DND-41 (cell line): ENCODE data around the gene SYNJ2BP.

Source experiments
- EZH2 ChIP-seq: IDR thresholded peaks from 3 replicates; pipeline ENCODE4 v1.6.1; 2012; ENCODE audit warnings: borderline replicate concordance, low read depth, mild to moderate bottlenecking, moderate library complexity, low read length, inconsistent platforms; ENCODE audit not compliant: severe bottlenecking
- TF ChIP-seq, protein P1 (sequence below): IDR thresholded peaks from 2 replicates; pipeline ENCODE4 v1.5.1; 2012; ENCODE audit warnings: borderline replicate concordance, low read length, moderate library complexity, mild to moderate bottlenecking; ENCODE audit not compliant: poor library complexity, severe bottlenecking; ENCODE audit errors: extremely low read depth

DNA sequence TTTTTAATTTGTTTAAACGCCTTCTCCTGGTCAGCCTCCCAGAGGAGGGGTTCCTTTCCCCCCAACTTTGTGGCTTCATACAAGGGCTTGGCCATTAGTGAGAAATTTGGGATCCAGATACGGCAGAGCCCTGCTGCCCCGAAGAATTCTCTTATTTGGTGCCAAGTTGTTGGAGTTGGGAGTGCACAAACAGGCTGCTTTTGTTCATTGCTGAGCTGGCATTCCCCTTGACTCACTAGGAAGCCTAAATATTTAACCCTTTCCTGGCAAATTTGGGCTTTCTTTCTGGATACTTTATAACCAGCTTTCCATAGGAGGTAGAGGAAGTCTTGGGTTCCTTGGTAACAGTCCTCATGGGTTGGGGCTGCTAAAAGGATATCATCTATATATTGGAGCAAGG is 24.8 kb upstream of the SYNJ2BP start:
- TF ChIP-seq, protein P1, sequence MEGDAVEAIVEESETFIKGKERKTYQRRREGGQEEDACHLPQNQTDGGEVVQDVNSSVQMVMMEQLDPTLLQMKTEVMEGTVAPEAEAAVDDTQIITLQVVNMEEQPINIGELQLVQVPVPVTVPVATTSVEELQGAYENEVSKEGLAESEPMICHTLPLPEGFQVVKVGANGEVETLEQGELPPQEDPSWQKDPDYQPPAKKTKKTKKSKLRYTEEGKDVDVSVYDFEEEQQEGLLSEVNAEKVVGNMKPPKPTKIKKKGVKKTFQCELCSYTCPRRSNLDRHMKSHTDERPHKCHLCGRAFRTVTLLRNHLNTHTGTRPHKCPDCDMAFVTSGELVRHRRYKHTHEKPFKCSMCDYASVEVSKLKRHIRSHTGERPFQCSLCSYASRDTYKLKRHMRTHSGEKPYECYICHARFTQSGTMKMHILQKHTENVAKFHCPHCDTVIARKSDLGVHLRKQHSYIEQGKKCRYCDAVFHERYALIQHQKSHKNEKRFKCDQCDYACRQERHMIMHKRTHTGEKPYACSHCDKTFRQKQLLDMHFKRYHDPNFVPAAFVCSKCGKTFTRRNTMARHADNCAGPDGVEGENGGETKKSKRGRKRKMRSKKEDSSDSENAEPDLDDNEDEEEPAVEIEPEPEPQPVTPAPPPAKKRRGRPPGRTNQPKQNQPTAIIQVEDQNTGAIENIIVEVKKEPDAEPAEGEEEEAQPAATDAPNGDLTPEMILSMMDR, result no peak
- TF ChIP-seq EZH2, result no peak
